Naive thymus-derived CD4-positive, alpha-beta T cell (primary cell): ENCODE results near the gene MORN1. TPM values are rescaled to one million over a fixed set of nuclear protein-coding genes. Genes with fewer than 3 reads are reported as not detected.

Experiments used
- ATAC-seq: fragments of 150-1000 bp; cut with Tn5 transposase; 2 replicates; pipeline ENCODE4 v1.10.0; 2021; ENCODE audit warnings: mild to moderate bottlenecking, moderate library complexity
- CTCF ChIA-PET: fragments of 350-600 bp; sonication (Branson Sonifier 250); formaldehyde crosslinking; loops from one replicate; lab custom pipeline; 2021; ENCODE audit warnings: antibody characterized with exemption; lab: Charles Lee
- POLR2A ChIA-PET: fragments of 350-600 bp; sonication (Branson Sonifier 250); formaldehyde crosslinking; loops from one replicate; lab custom pipeline; 2021; ENCODE audit warnings: antibody characterized with exemption, inconsistent platforms; lab: Charles Lee
- DNase-seq, 9 donors: peaks; one replicate each; pipeline versions ENCODE4 v3.0.0 to v3.0.0-alpha.2; 2020 to 2022; ENCODE audit warnings: mixed read lengths in 1 of 9
- H3K27ac ChIP-seq: one replicate; pipeline ENCODE4 v1.7.0; 2013; ENCODE audit warnings: mild to moderate bottlenecking, low read depth, low read length, moderate library complexity
- H3K27me3 ChIP-seq, 2 donors: one replicate each; pipeline ENCODE4 v1.7.0; 2013; ENCODE audit warnings: low read length in 2 of 2, mild to moderate bottlenecking in 2 of 2, moderate library complexity in 2 of 2; ENCODE audit not compliant: control insufficient read depth in 2 of 2, insufficient read depth in 2 of 2
- H3K36me3 ChIP-seq, 3 experiments: 1 replicate in 2 of 3; 2 replicates in 1 of 3; pipeline ENCODE4 v1.7.0; 2013; ENCODE audit warnings: low read length in 3 of 3, mild to moderate bottlenecking in 3 of 3, moderate library complexity in 1 of 3; ENCODE audit not compliant: insufficient read depth in 3 of 3, control insufficient read depth in 2 of 3
- H3K4me1 ChIP-seq, 2 donors: one replicate each; pipeline ENCODE4 v1.7.0; 2013; ENCODE audit warnings: low read length in 2 of 2, mild to moderate bottlenecking in 2 of 2, moderate library complexity in 1 of 2; ENCODE audit not compliant: control insufficient read depth in 2 of 2, insufficient read depth in 2 of 2
- H3K4me3 ChIP-seq: 2 replicates; pipeline ENCODE4 v1.7.0; 2013; ENCODE audit warnings: mild to moderate bottlenecking, low read length
- H3K9me3 ChIP-seq, 3 experiments: 1 replicate in 2 of 3; 2 replicates in 1 of 3; pipeline ENCODE4 v1.7.0; 2013; ENCODE audit warnings: low read length in 3 of 3; ENCODE audit not compliant: control insufficient read depth in 2 of 3
- H3K27ac Mint-ChIP-seq, 9 donors: one replicate each; pipeline ENCODE4 v1.8.0; 2020 to 2022; ENCODE audit warnings: mixed read lengths in 9 of 9, mild to moderate bottlenecking in 8 of 9, moderate library complexity in 5 of 9, inconsistent platforms in 2 of 9
- H3K27me3 Mint-ChIP-seq, 5 donors: one replicate each; pipeline ENCODE4 v1.8.0; 2021 to 2022; ENCODE audit warnings: mixed read lengths in 5 of 5, mild to moderate bottlenecking in 1 of 5
- H3K36me3 Mint-ChIP-seq, 5 donors: one replicate each; pipeline ENCODE4 v1.8.0; 2020 to 2022; ENCODE audit warnings: mixed read lengths in 5 of 5, mild to moderate bottlenecking in 3 of 5, inconsistent platforms in 1 of 5
- H3K4me1 Mint-ChIP-seq, 7 donors: one replicate each; pipeline ENCODE4 v1.8.0; 2020 to 2022; ENCODE audit warnings: mixed read lengths in 7 of 7, mild to moderate bottlenecking in 3 of 7, inconsistent platforms in 1 of 7
- H3K4me3 Mint-ChIP-seq, 10 donors: one replicate each; pipeline ENCODE4 v1.8.0; 2020 to 2022; ENCODE audit warnings: mild to moderate bottlenecking in 10 of 10, mixed read lengths in 10 of 10, moderate library complexity in 6 of 10, inconsistent platforms in 2 of 10
- H3K9me3 Mint-ChIP-seq, 11 donors: one replicate each; pipeline ENCODE4 v1.8.0; 2020 to 2022; ENCODE audit warnings: mixed read lengths in 11 of 11, mild to moderate bottlenecking in 4 of 11, inconsistent platforms in 1 of 11, moderate library complexity in 1 of 11
- intact Hi-C, 2 donors: fragments of 100-400 bp; cut with micrococcal nuclease; formaldehyde crosslinking; loops; one replicate each; pipeline ENCODE4 v1.15.1; 2023
- polyA plus RNA-seq, 2 donors: library from polyadenylated mRNA; unstranded; fragments of 300-500 nt; fragmentation: Illumina TruSeq; gene quantifications; one replicate each; pipeline ENCODE4 v1.2.3, GENCODE V29; 2021
- total RNA-seq, 6 experiments: library from RNA in 5 of 6; stranded (reverse) in 5 of 6; gene quantifications; 1 replicate in 5 of 6; 2 replicates in 1 of 6; pipeline ENCODE4 v1.2.3 and lab custom pipeline; 2021 to 2026

MORN1 gene
- total and polyA plus RNA-seq, 7 experiments from 2014 or later, result 5.0 to 16.4 (median 9.2) TPM

- Mint-ChIP-seq H3K4me3 (no peak overlapping the region), H3K9me3 (peaks cover 0 to 1% (median 0%) of the 10 kb centered on the region in 11 donors), H3K4me1 (peaks cover 0 to 1% (median 0%) of the 10 kb centered on the region in 7 donors), H3K36me3 (no peaks in the 10 kb centered on the region), H3K27ac (peak overlapping the region in 1 of 9 donors; percentile 62), H3K27me3 (no peaks in the 10 kb centered on the region)
- no peaks in the 10 kb centered on the region for H3K4me1 ChIP-seq
- H3K4me3 ChIP-seq, result no peak overlapping the region
- CTCF ChIA-PET, result no interaction called here
- DNase-seq (no peak), ATAC-seq (peak; percentile 14)
- intact Hi-C loops, result no loop called here
- no peaks in the 10 kb centered on the region for H3K27me3 ChIP-seq
- no peaks in the 10 kb centered on the region for H3K36me3 ChIP-seq
- no peak overlapping the region for H3K27ac ChIP-seq
- no peaks in the 10 kb centered on the region for H3K9me3 ChIP-seq
- POLR2A ChIA-PET, result no interaction called here
Measured at GRCh38 chr1:2436876-2437275, 45.5 kb upstream of the MORN1 start.

- Histone ChIP-seq H3K27ac (no peak overlapping the region), H3K36me3 (no peaks in the 10 kb centered on the region), H3K27me3 (no peaks in the 10 kb centered on the region), H3K4me3 (no peak overlapping the region), H3K4me1 (no peaks in the 10 kb centered on the region), H3K9me3 (no peaks in the 10 kb centered on the region)
- Mint-ChIP-seq H3K4me1 (peaks cover 0 to 1% (median 0%) of the 10 kb centered on the region in 7 donors), H3K27ac (no peak overlapping the region), H3K9me3 (peaks cover 0 to 1% (median 0%) of the 10 kb centered on the region in 11 donors), H3K36me3 (peaks cover 0 to 3% (median 0%) of the 10 kb centered on the region in 5 donors), H3K4me3 (no peak overlapping the region), H3K27me3 (no peaks in the 10 kb centered on the region)
- CTCF ChIA-PET, result no interaction called here
- intact Hi-C loops, result no loop called here
- ATAC-seq, result no peak
- POLR2A ChIA-PET, result interaction anchor here (0.6 kb wide), 1 partner anchor 14 kb away, joined by 4 read pairs; no protein-coding TSS in a partner anchor
- no peak for DNase-seq
Measured at GRCh38 chr1:2435746-2436355, 44.5 kb upstream of the MORN1 start.

GRCh38 chr1:2435091-2435490, 43.7 kb upstream of the MORN1 start:
- no peak for ATAC-seq

GRCh38 chr1:2433936-2434655, 42.7 kb upstream of the MORN1 start:
- ChIA-PET POLR2A (no interaction called here), CTCF (no interaction called here)
- Mint-ChIP-seq H3K4me1 (peaks cover 0 to 4% (median 0%) of the 10 kb centered on the region in 7 donors), H3K27ac (no peak overlapping the region), H3K27me3 (no peaks in the 10 kb centered on the region), H3K4me3 (no peak overlapping the region), H3K9me3 (peaks cover 0 to 6% (median 0%) of the 10 kb centered on the region in 11 donors), H3K36me3 (peaks cover 0 to 3% (median 0%) of the 10 kb centered on the region in 5 donors)
- Histone ChIP-seq H3K9me3 (peaks cover 0 to 6% (median 0%) of the 10 kb centered on the region in 3 experiments), H3K4me1 (no peaks in the 10 kb centered on the region), H3K36me3 (no peaks in the 10 kb centered on the region), H3K27me3 (no peaks in the 10 kb centered on the region), H3K27ac (no peak overlapping the region), H3K4me3 (no peak overlapping the region)
- no peak for DNase-seq
- intact Hi-C loops, result no loop called here
- ATAC-seq, result no peak

More at GRCh38 chr1:2435091-2435490, 43.7 kb upstream of the MORN1 start:
- H3K27me3 ChIP-seq, result no peaks in the 10 kb centered on the region
- peaks cover 0 to under 1% (median 0%) of the 10 kb centered on the region in 3 experiments for H3K9me3 ChIP-seq
- no peaks in the 10 kb centered on the region for H3K27me3 Mint-ChIP-seq
- POLR2A ChIA-PET, result interaction anchor here (0.6 kb wide), 1 partner anchor 14 kb away, joined by 4 read pairs; no protein-coding TSS in a partner anchor
- no peak overlapping the region for H3K4me3 Mint-ChIP-seq
- no peaks in the 10 kb centered on the region for H3K36me3 ChIP-seq
- peaks cover 0 to 1% (median 0%) of the 10 kb centered on the region in 7 donors for H3K4me1 Mint-ChIP-seq
- H3K27ac ChIP-seq, result no peak overlapping the region
- no peaks in the 10 kb centered on the region for H3K4me1 ChIP-seq
- no peak for DNase-seq
- CTCF ChIA-PET, result no interaction called here
- H3K36me3 Mint-ChIP-seq, result peaks cover 0 to 3% (median 0%) of the 10 kb centered on the region in 5 donors
- peaks cover 0 to 2% (median 0%) of the 10 kb centered on the region in 11 donors for H3K9me3 Mint-ChIP-seq
- no peak overlapping the region for H3K4me3 ChIP-seq
- no peak overlapping the region for H3K27ac Mint-ChIP-seq
- intact Hi-C loops, result no loop called here

- peaks cover 0 to 3% (median 0%) of the 10 kb centered on the region in 5 donors for H3K36me3 Mint-ChIP-seq
- no peak overlapping the region for H3K27ac Mint-ChIP-seq
- ATAC-seq (no peak), DNase-seq (no peak)
- Histone ChIP-seq H3K4me1 (no peaks in the 10 kb centered on the region), H3K36me3 (no peaks in the 10 kb centered on the region), H3K27me3 (no peaks in the 10 kb centered on the region), H3K27ac (no peak overlapping the region), H3K9me3 (peaks cover 0 to 6% (median 0%) of the 10 kb centered on the region in 3 experiments), H3K4me3 (no peak overlapping the region)
- no peak overlapping the region for H3K4me3 Mint-ChIP-seq
- no peaks in the 10 kb centered on the region for H3K27me3 Mint-ChIP-seq
- H3K4me1 Mint-ChIP-seq, result peaks cover 0 to 4% (median 0%) of the 10 kb centered on the region in 7 donors
- intact Hi-C loops, result no loop called here
- H3K9me3 Mint-ChIP-seq, result peaks cover 0 to 6% (median 0%) of the 10 kb centered on the region in 11 donors
- ChIA-PET CTCF (no interaction called here), POLR2A (no interaction called here)
Measured at GRCh38 chr1:2433196-2433595, 41.8 kb upstream of the MORN1 start.

GRCh38 chr1:2432441-2432844, 41.1 kb upstream of the MORN1 start:
- POLR2A ChIA-PET, result no interaction called here
- H3K4me3 Mint-ChIP-seq, result no peak overlapping the region

More at GRCh38 chr1:2432441-2432844, 41.1 kb upstream of the MORN1 start:
- Histone ChIP-seq H3K27me3 (no peaks in the 10 kb centered on the region), H3K36me3 (no peaks in the 10 kb centered on the region), H3K27ac (no peak overlapping the region), H3K9me3 (peaks cover 0 to 6% (median 0%) of the 10 kb centered on the region in 3 experiments), H3K4me1 (no peaks in the 10 kb centered on the region), H3K4me3 (no peak overlapping the region)
- Mint-ChIP-seq H3K9me3 (peaks cover 0 to 6% (median 0%) of the 10 kb centered on the region in 11 donors), H3K4me1 (peaks cover 0 to 3% (median 0%) of the 10 kb centered on the region in 7 donors), H3K27me3 (no peaks in the 10 kb centered on the region), H3K27ac (no peak overlapping the region), H3K36me3 (peaks cover 0 to 3% (median 0%) of the 10 kb centered on the region in 5 donors)
- CTCF ChIA-PET, result interaction anchor here (0.6 kb wide), 1 partner anchor 243 kb away, joined by 5 read pairs; no protein-coding TSS in a partner anchor
- DNase-seq (no peak), ATAC-seq (no peak)
- intact Hi-C loops, result no loop called here
